Esophagus squamous epithelium (tissue), 4 donors: ENCODE results near the gene CORO2A.

Experiments used
- POLR2A ChIP-seq, 4 donors: fragments of 450-650 bp; IDR thresholded peaks; one replicate each; pipeline ENCODE4 v1.6.1; 2017; ENCODE audit warnings: antibody characterized with exemption in 4 of 4, mild to moderate bottlenecking in 4 of 4, moderate library complexity in 3 of 4
- TF ChIP-seq, protein P1 (sequence below), 6 experiments: fragments of 450-650 bp in 4 of 6; fragments of 200-600 bp in 2 of 6; sonication (generic) in 2 of 6; IDR thresholded peaks; one replicate each; pipeline ENCODE4 v1.5.1; 2016 to 2019; ENCODE audit warnings: antibody characterized with exemption in 6 of 6, mild to moderate bottlenecking in 4 of 6, moderate library complexity in 4 of 6

DNA sequence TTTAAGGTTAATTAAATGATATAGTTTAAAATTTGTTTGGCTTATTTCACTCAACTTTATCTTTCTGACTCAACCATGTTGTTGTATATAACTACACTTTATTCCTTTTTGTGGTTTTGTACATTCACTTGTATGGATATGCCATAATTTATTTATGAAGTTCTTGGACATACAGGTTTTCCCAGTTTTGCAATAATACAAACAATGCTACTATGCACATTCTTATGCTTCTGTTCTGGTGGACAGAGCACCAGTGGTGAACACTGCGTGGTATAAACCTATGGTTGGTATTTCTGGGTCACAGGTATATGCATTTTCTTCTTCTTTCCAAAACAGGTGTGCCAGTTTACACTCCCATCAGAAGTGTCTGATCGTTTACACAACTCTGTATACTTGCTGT lies 37.8 kb downstream of the CORO2A start:
- TF ChIP-seq, protein P1, sequence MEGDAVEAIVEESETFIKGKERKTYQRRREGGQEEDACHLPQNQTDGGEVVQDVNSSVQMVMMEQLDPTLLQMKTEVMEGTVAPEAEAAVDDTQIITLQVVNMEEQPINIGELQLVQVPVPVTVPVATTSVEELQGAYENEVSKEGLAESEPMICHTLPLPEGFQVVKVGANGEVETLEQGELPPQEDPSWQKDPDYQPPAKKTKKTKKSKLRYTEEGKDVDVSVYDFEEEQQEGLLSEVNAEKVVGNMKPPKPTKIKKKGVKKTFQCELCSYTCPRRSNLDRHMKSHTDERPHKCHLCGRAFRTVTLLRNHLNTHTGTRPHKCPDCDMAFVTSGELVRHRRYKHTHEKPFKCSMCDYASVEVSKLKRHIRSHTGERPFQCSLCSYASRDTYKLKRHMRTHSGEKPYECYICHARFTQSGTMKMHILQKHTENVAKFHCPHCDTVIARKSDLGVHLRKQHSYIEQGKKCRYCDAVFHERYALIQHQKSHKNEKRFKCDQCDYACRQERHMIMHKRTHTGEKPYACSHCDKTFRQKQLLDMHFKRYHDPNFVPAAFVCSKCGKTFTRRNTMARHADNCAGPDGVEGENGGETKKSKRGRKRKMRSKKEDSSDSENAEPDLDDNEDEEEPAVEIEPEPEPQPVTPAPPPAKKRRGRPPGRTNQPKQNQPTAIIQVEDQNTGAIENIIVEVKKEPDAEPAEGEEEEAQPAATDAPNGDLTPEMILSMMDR (IDR thresholded peaks at IDR 0.05) = no peak
- TF ChIP-seq POLR2A (IDR thresholded peaks at IDR 0.05) = no peak
